Stomach (tissue), 4 donors: ENCODE results near the gene FAM13C.

Experiments
- CTCF ChIP-seq, 7 experiments: fragments of 450-650 bp in 4 of 7; fragments of 200-600 bp in 3 of 7; sonication (generic) in 3 of 7; IDR thresholded peaks; one replicate each; pipeline ENCODE4 v1.5.1; 2016 to 2019; ENCODE audit warnings: antibody characterized with exemption in 7 of 7, control low read depth in 2 of 7, mild to moderate bottlenecking in 1 of 7
- EP300 ChIP-seq: sonication (generic); formaldehyde crosslinking; IDR thresholded peaks from one replicate; pipeline ENCODE4 v1.6.1; 2017; ENCODE audit warnings: antibody characterized with exemption
- POLR2A ChIP-seq, 4 donors: fragments of 450-650 bp; IDR thresholded peaks; one replicate each; pipeline ENCODE4 v1.6.1; 2016; ENCODE audit warnings: antibody characterized with exemption in 4 of 4, control low read depth in 2 of 4, mild to moderate bottlenecking in 1 of 4, moderate library complexity in 1 of 4

GRCh38 chr10:59237775-59238174 lies 124.6 kb downstream of the FAM13C start:
- no peak for TF ChIP-seq POLR2A (IDR thresholded peaks at IDR 0.05)
- no peak for TF ChIP-seq CTCF (IDR thresholded peaks at IDR 0.05)
- TF ChIP-seq EP300, result no peak
